Duodenal mucosa (tissue), 2 donors: ENCODE results near the gene HIPK2.

Experiments used
- H3K27ac ChIP-seq: one replicate; pipeline ENCODE4 v1.7.0; 2013; ENCODE audit warnings: low read depth, low read length
- H3K27me3 ChIP-seq, 2 donors: one replicate each; pipeline ENCODE4 v1.7.0; 2013; ENCODE audit warnings: low read length in 2 of 2, control low read depth in 1 of 2; ENCODE audit not compliant: insufficient read depth in 2 of 2, control insufficient read depth in 1 of 2
- H3K36me3 ChIP-seq, 2 donors: one replicate each; pipeline ENCODE4 v1.7.0; 2013; ENCODE audit warnings: low read length in 2 of 2, control low read depth in 1 of 2; ENCODE audit not compliant: insufficient read depth in 2 of 2, control insufficient read depth in 1 of 2
- H3K4me1 ChIP-seq, 2 donors: one replicate each; pipeline ENCODE4 v1.7.0; 2013; ENCODE audit warnings: low read length in 2 of 2, control low read depth in 1 of 2; ENCODE audit not compliant: insufficient read depth in 2 of 2, control insufficient read depth in 1 of 2
- H3K4me3 ChIP-seq, 2 donors: one replicate each; pipeline ENCODE4 v1.7.0; 2013; ENCODE audit warnings: low read length in 2 of 2, low read depth in 1 of 2
- H3K9ac ChIP-seq, 2 donors: one replicate each; pipeline ENCODE4 v1.7.0; 2013; ENCODE audit warnings: low read length in 2 of 2, low read depth in 1 of 2
- H3K9me3 ChIP-seq, 2 donors: one replicate each; pipeline ENCODE4 v1.7.0; 2013; ENCODE audit warnings: low read length in 2 of 2, control low read depth in 1 of 2; ENCODE audit not compliant: control insufficient read depth in 1 of 2

HIPK2 gene

GRCh38 chr7:139648941-139649425 lies 128.8 kb downstream of the HIPK2 start:
- Histone ChIP-seq H3K4me1 (peaks cover 37 to 40% of the 10 kb centered on the region in 2 donors), H3K9ac (peak overlapping the region in 1 of 2 donors; percentile 5), H3K36me3 (peaks cover 0 to 22% of the 10 kb centered on the region in 2 donors), H3K27me3 (no peaks in the 10 kb centered on the region), H3K27ac (peak overlapping the region; percentile 22), H3K4me3 (no peak overlapping the region), H3K9me3 (no peaks in the 10 kb centered on the region)

GRCh38 chr7:139648391-139648861 lies 129.4 kb downstream of the HIPK2 start:
- no peak overlapping the region for H3K9ac ChIP-seq
- peak overlapping the region; percentile 22 for H3K27ac ChIP-seq
- no peak overlapping the region for H3K4me3 ChIP-seq
- peaks cover 0 to 25% of the 10 kb centered on the region in 2 donors for H3K36me3 ChIP-seq
- H3K9me3 ChIP-seq, result no peaks in the 10 kb centered on the region
- no peaks in the 10 kb centered on the region for H3K27me3 ChIP-seq
- peaks cover 31 to 38% of the 10 kb centered on the region in 2 donors for H3K4me1 ChIP-seq

GRCh38 chr7:139647814-139648390 lies 129.9 kb downstream of the HIPK2 start:
- Histone ChIP-seq H3K9ac (no peak overlapping the region), H3K4me1 (peaks cover 26 to 36% of the 10 kb centered on the region in 2 donors), H3K27me3 (no peaks in the 10 kb centered on the region), H3K36me3 (peaks cover 0 to 25% of the 10 kb centered on the region in 2 donors), H3K27ac (peak overlapping the region; percentile 22), H3K4me3 (no peak overlapping the region), H3K9me3 (no peaks in the 10 kb centered on the region)

- Histone ChIP-seq H3K36me3 (peaks cover 0 to 23% of the 10 kb centered on the region in 2 donors), H3K27me3 (no peaks in the 10 kb centered on the region), H3K27ac (no peak overlapping the region), H3K9ac (no peak overlapping the region), H3K9me3 (no peaks in the 10 kb centered on the region), H3K4me1 (peaks cover 30 to 38% of the 10 kb centered on the region in 2 donors), H3K4me3 (no peak overlapping the region)
Observed at GRCh38 chr7:139647085-139647484, 130.7 kb downstream of the HIPK2 start.

- Histone ChIP-seq H3K4me1 (peaks cover 35 to 36% of the 10 kb centered on the region in 2 donors), H3K27ac (no peak overlapping the region), H3K27me3 (no peaks in the 10 kb centered on the region), H3K4me3 (no peak overlapping the region), H3K9me3 (no peaks in the 10 kb centered on the region), H3K36me3 (peaks cover 0 to 21% of the 10 kb centered on the region in 2 donors), H3K9ac (no peak overlapping the region)
Observed at GRCh38 chr7:139646566-139646965, 131.2 kb downstream of the HIPK2 start.

GRCh38 chr7:139645572-139646523 lies 131.9 kb downstream of the HIPK2 start:
- Histone ChIP-seq H3K4me1 (peaks cover 35 to 39% of the 10 kb centered on the region in 2 donors), H3K9ac (no peak overlapping the region), H3K9me3 (no peaks in the 10 kb centered on the region), H3K27ac (no peak overlapping the region), H3K36me3 (peaks cover 0 to 18% of the 10 kb centered on the region in 2 donors), H3K4me3 (no peak overlapping the region), H3K27me3 (no peaks in the 10 kb centered on the region)

GRCh38 chr7:139643951-139644585 lies 133.7 kb downstream of the HIPK2 start:
- no peaks in the 10 kb centered on the region for H3K9me3 ChIP-seq
- no peak overlapping the region for H3K4me3 ChIP-seq
- peaks cover 32 to 37% of the 10 kb centered on the region in 2 donors for H3K4me1 ChIP-seq
- H3K27ac ChIP-seq, result no peak overlapping the region
- H3K36me3 ChIP-seq, result peaks cover 0 to 17% of the 10 kb centered on the region in 2 donors
- H3K9ac ChIP-seq, result no peak overlapping the region
- H3K27me3 ChIP-seq, result no peaks in the 10 kb centered on the region

GRCh38 chr7:139642283-139642682 lies 135.5 kb downstream of the HIPK2 start:
- Histone ChIP-seq H3K9ac (no peak overlapping the region), H3K4me3 (peak overlapping the region; percentile 9 to 38), H3K4me1 (peaks cover 28 to 31% of the 10 kb centered on the region in 2 donors), H3K27ac (no peak overlapping the region), H3K36me3 (peaks cover 0 to 17% of the 10 kb centered on the region in 2 donors), H3K9me3 (no peaks in the 10 kb centered on the region), H3K27me3 (no peaks in the 10 kb centered on the region)

- peaks cover 0 to 19% of the 10 kb centered on the region in 2 donors for H3K36me3 ChIP-seq
- H3K27me3 ChIP-seq, result no peaks in the 10 kb centered on the region
- H3K9ac ChIP-seq, result no peak overlapping the region
Observed at GRCh38 chr7:139641337-139641992, 136.3 kb downstream of the HIPK2 start.

More at GRCh38 chr7:139641337-139641992, 136.3 kb downstream of the HIPK2 start:
- peak overlapping the region; percentile 37 to 38 for H3K4me3 ChIP-seq
- peaks cover 23 to 28% of the 10 kb centered on the region in 2 donors for H3K4me1 ChIP-seq
- H3K9me3 ChIP-seq, result no peaks in the 10 kb centered on the region
- no peak overlapping the region for H3K27ac ChIP-seq
